Right lobe of liver (tissue), 4 donors: ENCODE results near the gene MAN2B1.

Experiments
- POLR2A ChIP-seq: fragments of 450-650 bp; IDR thresholded peaks from one replicate; pipeline ENCODE4 v1.6.1; 2017; ENCODE audit warnings: antibody characterized with exemption, mild to moderate bottlenecking
- TF ChIP-seq, protein P1 (sequence below), 4 donors: fragments of 200-600 bp in 3 of 4; fragments of 450-650 bp in 1 of 4; IDR thresholded peaks; one replicate each; pipeline versions ENCODE4 v1.5.1 to v1.8.0; 2016 to 2022; ENCODE audit warnings: antibody characterized with exemption in 4 of 4, mild to moderate bottlenecking in 2 of 4
- donor health status: DM: no; HTN: no; CAD: no.
- donor health status: DM: no; HTN: no; CAD: no.
- donor health status: DM: no; HTN: yes; CAD: no.

DNA sequence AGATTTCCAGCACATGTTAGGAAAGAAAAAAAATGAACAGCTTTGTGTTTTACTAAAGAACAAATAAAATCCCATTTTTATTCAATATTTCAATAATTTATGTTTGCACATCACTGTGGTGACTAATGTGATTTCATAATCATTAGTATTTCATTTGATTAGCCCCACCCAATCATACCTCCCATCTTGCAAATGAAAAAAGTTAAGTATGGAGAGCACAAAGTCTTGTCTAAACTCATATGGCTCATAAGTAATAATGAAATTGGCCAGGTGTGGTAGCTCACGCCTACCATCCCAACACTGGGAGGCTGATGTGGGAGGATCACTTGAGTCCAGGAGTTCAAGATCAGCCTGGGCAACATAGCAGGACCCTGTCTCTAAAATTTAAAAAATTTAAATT is 59.7 kb downstream of the MAN2B1 start:
- TF ChIP-seq POLR2A, result no peak
- TF ChIP-seq, protein P1, sequence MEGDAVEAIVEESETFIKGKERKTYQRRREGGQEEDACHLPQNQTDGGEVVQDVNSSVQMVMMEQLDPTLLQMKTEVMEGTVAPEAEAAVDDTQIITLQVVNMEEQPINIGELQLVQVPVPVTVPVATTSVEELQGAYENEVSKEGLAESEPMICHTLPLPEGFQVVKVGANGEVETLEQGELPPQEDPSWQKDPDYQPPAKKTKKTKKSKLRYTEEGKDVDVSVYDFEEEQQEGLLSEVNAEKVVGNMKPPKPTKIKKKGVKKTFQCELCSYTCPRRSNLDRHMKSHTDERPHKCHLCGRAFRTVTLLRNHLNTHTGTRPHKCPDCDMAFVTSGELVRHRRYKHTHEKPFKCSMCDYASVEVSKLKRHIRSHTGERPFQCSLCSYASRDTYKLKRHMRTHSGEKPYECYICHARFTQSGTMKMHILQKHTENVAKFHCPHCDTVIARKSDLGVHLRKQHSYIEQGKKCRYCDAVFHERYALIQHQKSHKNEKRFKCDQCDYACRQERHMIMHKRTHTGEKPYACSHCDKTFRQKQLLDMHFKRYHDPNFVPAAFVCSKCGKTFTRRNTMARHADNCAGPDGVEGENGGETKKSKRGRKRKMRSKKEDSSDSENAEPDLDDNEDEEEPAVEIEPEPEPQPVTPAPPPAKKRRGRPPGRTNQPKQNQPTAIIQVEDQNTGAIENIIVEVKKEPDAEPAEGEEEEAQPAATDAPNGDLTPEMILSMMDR (IDR thresholded peaks at IDR 0.05), result no peak
